Measurements from ENCODE around the gene TRAPPC10.

Gene TRAPPC10

GRCh38 chr21:44011579-44012473 lies at the start of gene TRAPPC10:
Gene TRAPPC10, plus strand, starts transcription at chr21:44012309. Its CDS starts 185 bp downstream, at chr21:44012494.
- Mint-ChIP-seq H3K27ac (peak within 1 kb of the TSS; percentile 97 to 98), H3K9me3 (no peaks in the 10 kb centered on the region), H3K4me3 (peak within 1 kb of the TSS; percentile 89 to 95), H3K27me3 (no peaks in the 10 kb centered on the region), H3K4me1 (peaks cover 46% of the 10 kb centered on the region)
- peak; percentile 75 for ATAC-seq
- peak; percentile 81 to 84 for DNase-seq

GRCh38 chr21:43965911-43966585 lies 46.1 kb upstream of the TRAPPC10 start:
- H3K27me3 Mint-ChIP-seq = no peaks in the 10 kb centered on the region
- no peak for ATAC-seq
- H3K4me1 Mint-ChIP-seq = no peaks in the 10 kb centered on the region
- no peak overlapping the region for H3K27ac Mint-ChIP-seq
- no peak for DNase-seq
- no peaks in the 10 kb centered on the region for H3K9me3 Mint-ChIP-seq
- no peak overlapping the region for H3K4me3 Mint-ChIP-seq

- no peaks in the 10 kb centered on the region for H3K27me3 Mint-ChIP-seq
- no peak overlapping the region for H3K27ac Mint-ChIP-seq
- no peak for ATAC-seq
- no peaks in the 10 kb centered on the region for H3K4me1 Mint-ChIP-seq
- no peak overlapping the region for H3K4me3 Mint-ChIP-seq
- no peaks in the 10 kb centered on the region for H3K9me3 Mint-ChIP-seq
- no peak for DNase-seq
These were observed 45.1 kb upstream of the TRAPPC10 start for GRCh38 chr21:43966946-43967512.

GRCh38 chr21:43967981-43968380 lies 44.1 kb upstream of the TRAPPC10 start:
- Mint-ChIP-seq H3K4me1 (no peaks in the 10 kb centered on the region), H3K27ac (peak overlapping the region in 1 of 2 donors; percentile 79), H3K4me3 (no peak overlapping the region), H3K9me3 (no peaks in the 10 kb centered on the region), H3K27me3 (no peaks in the 10 kb centered on the region)
- ATAC-seq (peak; percentile 82), DNase-seq (no peak)

- no peaks in the 10 kb centered on the region for H3K9me3 Mint-ChIP-seq
- DNase-seq (no peak), ATAC-seq (peak; percentile 18)
- no peak overlapping the region for H3K4me3 Mint-ChIP-seq
- no peaks in the 10 kb centered on the region for H3K4me1 Mint-ChIP-seq
- no peaks in the 10 kb centered on the region for H3K27me3 Mint-ChIP-seq
- H3K27ac Mint-ChIP-seq = peak overlapping the region in 1 of 2 donors; percentile 19
These were observed 43.5 kb upstream of the TRAPPC10 start for GRCh38 chr21:43968410-43969114.

- no peak for ATAC-seq
- Mint-ChIP-seq H3K4me3 (no peak overlapping the region), H3K27me3 (no peaks in the 10 kb centered on the region), H3K4me1 (no peaks in the 10 kb centered on the region), H3K27ac (peak overlapping the region in 1 of 2 donors; percentile 19), H3K9me3 (no peaks in the 10 kb centered on the region)
- DNase-seq = no peak
These were observed 43.0 kb upstream of the TRAPPC10 start for GRCh38 chr21:43969115-43969444.

- Mint-ChIP-seq H3K4me1 (peaks cover 9% of the 10 kb centered on the region), H3K27ac (no peak overlapping the region), H3K9me3 (no peaks in the 10 kb centered on the region), H3K27me3 (no peaks in the 10 kb centered on the region), H3K4me3 (no peak overlapping the region)
- no peak for DNase-seq
- ATAC-seq = no peak
These were observed 41.6 kb upstream of the TRAPPC10 start for GRCh38 chr21:43970551-43970950.

- Mint-ChIP-seq H3K27me3 (no peaks in the 10 kb centered on the region), H3K4me1 (peaks cover 11% of the 10 kb centered on the region), H3K27ac (no peak overlapping the region), H3K4me3 (no peak overlapping the region), H3K9me3 (no peaks in the 10 kb centered on the region)
- ATAC-seq (no peak), DNase-seq (no peak)
These were observed 40.7 kb upstream of the TRAPPC10 start for GRCh38 chr21:43971201-43971991.

GRCh38 chr21:43971992-43972255 lies 40.2 kb upstream of the TRAPPC10 start:
- no peaks in the 10 kb centered on the region for H3K9me3 Mint-ChIP-seq
- no peak overlapping the region for H3K4me3 Mint-ChIP-seq
- peaks cover 11% of the 10 kb centered on the region for H3K4me1 Mint-ChIP-seq
- no peaks in the 10 kb centered on the region for H3K27me3 Mint-ChIP-seq
- ATAC-seq (no peak), DNase-seq (no peak)
- H3K27ac Mint-ChIP-seq = no peak overlapping the region

- ATAC-seq = no peak
- H3K4me3 Mint-ChIP-seq = no peak overlapping the region
- H3K27ac Mint-ChIP-seq = no peak overlapping the region
- DNase-seq = no peak
- no peaks in the 10 kb centered on the region for H3K27me3 Mint-ChIP-seq
- H3K9me3 Mint-ChIP-seq = no peaks in the 10 kb centered on the region
- peaks cover 11% of the 10 kb centered on the region for H3K4me1 Mint-ChIP-seq
These were observed 39.1 kb upstream of the TRAPPC10 start for GRCh38 chr21:43972850-43973633.

GRCh38 chr21:43973634-43973955 lies 38.5 kb upstream of the TRAPPC10 start:
- H3K9me3 Mint-ChIP-seq = no peaks in the 10 kb centered on the region

GRCh38 chr21:43974791-43975468 lies 37.2 kb upstream of the TRAPPC10 start:
- H3K27ac Mint-ChIP-seq = peak overlapping the region; percentile 1 to 61
- DNase-seq (no peak), ATAC-seq (no peak)
- peaks cover 11% of the 10 kb centered on the region for H3K4me1 Mint-ChIP-seq
- no peaks in the 10 kb centered on the region for H3K9me3 Mint-ChIP-seq
- H3K4me3 Mint-ChIP-seq = no peak overlapping the region
- H3K27me3 Mint-ChIP-seq = no peaks in the 10 kb centered on the region

More at GRCh38 chr21:43973634-43973955, 38.5 kb upstream of the TRAPPC10 start:
- Mint-ChIP-seq H3K27me3 (no peaks in the 10 kb centered on the region), H3K4me1 (peaks cover 11% of the 10 kb centered on the region), H3K4me3 (no peak overlapping the region), H3K27ac (peak overlapping the region in 1 of 2 donors; percentile 14)
- ATAC-seq (no peak), DNase-seq (no peak)

GRCh38 chr21:43975469-43976098 lies 36.5 kb upstream of the TRAPPC10 start:
- Mint-ChIP-seq H3K9me3 (no peaks in the 10 kb centered on the region), H3K4me3 (no peak overlapping the region), H3K27ac (peak overlapping the region in 1 of 2 donors; percentile 83), H3K27me3 (no peaks in the 10 kb centered on the region), H3K4me1 (peaks cover 11% of the 10 kb centered on the region)
- DNase-seq = peak; percentile 75 to 82
- peak; percentile 94 for ATAC-seq

GRCh38 chr21:43976661-43977060 lies 35.4 kb upstream of the TRAPPC10 start:
- no peaks in the 10 kb centered on the region for H3K27me3 Mint-ChIP-seq
- H3K27ac Mint-ChIP-seq = no peak overlapping the region
- no peak for ATAC-seq
- H3K4me1 Mint-ChIP-seq = peaks cover 11% of the 10 kb centered on the region
- no peak for DNase-seq
- H3K4me3 Mint-ChIP-seq = no peak overlapping the region
- H3K9me3 Mint-ChIP-seq = no peaks in the 10 kb centered on the region
